Tibial nerve (tissue), 4 donors: ENCODE measurements around the gene ZFPM1. TPM values are rescaled to one million over a fixed set of nuclear protein-coding genes. Genes with fewer than 3 reads are reported as not detected.

ENCODE experiments used
- DNase-seq, 2 donors: peaks; one replicate each; pipeline ENCODE4 v3.0.0-alpha.2; 2019; ENCODE audit warnings: low spot score in 2 of 2
- H3K27ac ChIP-seq, 4 donors: fragments of 200-600 bp; sonication (generic) in 3 of 4; one replicate each; pipeline ENCODE4 v1.5.1; 2017 to 2019; ENCODE audit warnings: mild to moderate bottlenecking in 1 of 4
- H3K27me3 ChIP-seq, 2 donors: fragments of 200-600 bp; sonication (generic) in 1 of 2; one replicate each; pipeline versions ENCODE4 v1.5.1 to v1.6.0; 2017 to 2019
- H3K36me3 ChIP-seq, 3 donors: fragments of 200-600 bp; sonication (generic); one replicate each; pipeline ENCODE4 v1.5.1; 2018 to 2019
- H3K4me1 ChIP-seq, 4 donors: fragments of 200-600 bp; sonication (generic) in 3 of 4; one replicate each; pipeline ENCODE4 v1.5.1; 2017 to 2019
- H3K4me3 ChIP-seq, 4 donors: fragments of 200-600 bp; sonication (generic) in 3 of 4; one replicate each; pipeline ENCODE4 v1.5.1; 2017 to 2019; ENCODE audit warnings: mild to moderate bottlenecking in 1 of 4, moderate library complexity in 1 of 4
- H3K9me3 ChIP-seq, 4 donors: fragments of 200-600 bp; sonication (generic) in 3 of 4; one replicate each; pipeline ENCODE4 v1.5.1; 2017 to 2019
- CTCF ChIP-seq, 5 experiments: fragments of 200-600 bp in 3 of 5; fragments of 450-650 bp in 2 of 5; sonication (generic) in 3 of 5; IDR thresholded peaks; one replicate each; pipeline ENCODE4 v1.5.1; 2016 to 2019; ENCODE audit warnings: antibody characterized with exemption in 5 of 5, mild to moderate bottlenecking in 3 of 5, moderate library complexity in 2 of 5
- EP300 ChIP-seq, 2 donors: sonication (generic); formaldehyde crosslinking; IDR thresholded peaks; one replicate each; pipeline ENCODE4 v1.6.1; 2017; ENCODE audit warnings: antibody characterized with exemption in 2 of 2, mild to moderate bottlenecking in 1 of 2
- POLR2A ChIP-seq, 2 donors: fragments of 450-650 bp; IDR thresholded peaks; one replicate each; pipeline ENCODE4 v1.6.1; 2017; ENCODE audit warnings: antibody characterized with exemption in 2 of 2, mild to moderate bottlenecking in 2 of 2, moderate library complexity in 2 of 2
- WGBS, 2 donors: methylation state at CpG; one replicate each; pipeline ENCODE4 v1.1.5; 2018; 5-methylcytosine and 5-hydroxymethylcytosine counted together
- total RNA-seq, 4 donors: library from RNA; depleted of rRNA; stranded (reverse); fragments of >200 nt; gene quantifications; one replicate each; pipeline ENCODE4 v1.1.0, GENCODE V29; 2016

The ZFPM1 gene
- total RNA-seq, 4 donors from 2014 or later, result 0.44 to 1.2 (median 0.71) TPM

GRCh38 chr16:88421871-88422433 is 31.1 kb upstream of the ZFPM1 start:
- Histone ChIP-seq H3K9me3 (no peaks in the 10 kb centered on the region), H3K27me3 (peaks cover 0 to 3% of the 10 kb centered on the region in 2 donors), H3K27ac (no peak overlapping the region), H3K4me1 (peaks cover 0 to 8% (median 0%) of the 10 kb centered on the region in 4 donors), H3K36me3 (no peaks in the 10 kb centered on the region), H3K4me3 (no peak overlapping the region)
- no peak for TF ChIP-seq POLR2A (IDR thresholded peaks at IDR 0.05)
- TF ChIP-seq EP300 (IDR thresholded peaks at IDR 0.05), result no peak
- TF ChIP-seq CTCF (IDR thresholded peaks at IDR 0.05), result no peak
- no peak for DNase-seq
- WGBS, 2 donors, result 53 to 54% methylated on average over 5 of the region's 5 CpGs

GRCh38 chr16:88422733-88423447 is 30.2 kb upstream of the ZFPM1 start:
- peaks cover 0 to 8% (median 0%) of the 10 kb centered on the region in 4 donors for H3K4me1 ChIP-seq
- TF ChIP-seq EP300 (IDR thresholded peaks at IDR 0.05) (no peak), CTCF (IDR thresholded peaks at IDR 0.05) (no peak), POLR2A (IDR thresholded peaks at IDR 0.05) (no peak)
- no peak for DNase-seq
- no peak overlapping the region for H3K27ac ChIP-seq
- H3K4me3 ChIP-seq, result no peak overlapping the region
- no peaks in the 10 kb centered on the region for H3K36me3 ChIP-seq
- no peaks in the 10 kb centered on the region for H3K9me3 ChIP-seq
- 42 to 54% methylated on average over 3 of the region's 3 CpGs for WGBS, 2 donors
- no peaks in the 10 kb centered on the region for H3K27me3 ChIP-seq

GRCh38 chr16:88423448-88423850 is 29.6 kb upstream of the ZFPM1 start:
- Histone ChIP-seq H3K4me1 (peaks cover 0 to 8% (median 0%) of the 10 kb centered on the region in 4 donors), H3K4me3 (no peak overlapping the region), H3K36me3 (no peaks in the 10 kb centered on the region), H3K27ac (no peak overlapping the region), H3K27me3 (no peaks in the 10 kb centered on the region), H3K9me3 (no peaks in the 10 kb centered on the region)
- no peak for DNase-seq
- TF ChIP-seq CTCF (IDR thresholded peaks at IDR 0.05), result no peak
- TF ChIP-seq POLR2A (IDR thresholded peaks at IDR 0.05), result no peak
- WGBS, 2 donors, result 58 to 78% methylated on average over 6 of the region's 6 CpGs

GRCh38 chr16:88424587-88425235 is 28.4 kb upstream of the ZFPM1 start:
- DNase-seq, result no peak
- peaks cover 0 to 18% (median 0%) of the 10 kb centered on the region in 4 donors for H3K4me1 ChIP-seq
- no peak overlapping the region for H3K27ac ChIP-seq
- 51 to 54% methylated on average over 23 to 24 of the region's 24 CpGs for whole genome bisulfite sequencing, 2 donors
- no peaks in the 10 kb centered on the region for H3K9me3 ChIP-seq
- no peaks in the 10 kb centered on the region for H3K36me3 ChIP-seq
- no peak for TF ChIP-seq EP300 (IDR thresholded peaks at IDR 0.05)
- no peak for TF ChIP-seq POLR2A (IDR thresholded peaks at IDR 0.05)
- TF ChIP-seq CTCF (IDR thresholded peaks at IDR 0.05), result no peak
- peaks cover 0 to 11% of the 10 kb centered on the region in 2 donors for H3K27me3 ChIP-seq
- H3K4me3 ChIP-seq, result no peak overlapping the region

GRCh38 chr16:88426018-88426417 is 27.1 kb upstream of the ZFPM1 start:
- DNase-seq, result no peak
- no peaks in the 10 kb centered on the region for H3K36me3 ChIP-seq
- H3K27ac ChIP-seq, result no peak overlapping the region
- H3K4me3 ChIP-seq, result no peak overlapping the region
- H3K9me3 ChIP-seq, result no peaks in the 10 kb centered on the region
- peaks cover 0 to 31% (median 2%) of the 10 kb centered on the region in 4 donors for H3K4me1 ChIP-seq
- TF ChIP-seq POLR2A (IDR thresholded peaks at IDR 0.05), result no peak
- TF ChIP-seq EP300 (IDR thresholded peaks at IDR 0.05), result no peak
- TF ChIP-seq CTCF (IDR thresholded peaks at IDR 0.05), result no peak
- 95% methylated on average over 4 to 7 of the region's 13 CpGs for WGBS, 2 donors
- H3K27me3 ChIP-seq, result peaks cover 0 to 22% of the 10 kb centered on the region in 2 donors
